ENCODE data around the gene DDTL.

DNA sequence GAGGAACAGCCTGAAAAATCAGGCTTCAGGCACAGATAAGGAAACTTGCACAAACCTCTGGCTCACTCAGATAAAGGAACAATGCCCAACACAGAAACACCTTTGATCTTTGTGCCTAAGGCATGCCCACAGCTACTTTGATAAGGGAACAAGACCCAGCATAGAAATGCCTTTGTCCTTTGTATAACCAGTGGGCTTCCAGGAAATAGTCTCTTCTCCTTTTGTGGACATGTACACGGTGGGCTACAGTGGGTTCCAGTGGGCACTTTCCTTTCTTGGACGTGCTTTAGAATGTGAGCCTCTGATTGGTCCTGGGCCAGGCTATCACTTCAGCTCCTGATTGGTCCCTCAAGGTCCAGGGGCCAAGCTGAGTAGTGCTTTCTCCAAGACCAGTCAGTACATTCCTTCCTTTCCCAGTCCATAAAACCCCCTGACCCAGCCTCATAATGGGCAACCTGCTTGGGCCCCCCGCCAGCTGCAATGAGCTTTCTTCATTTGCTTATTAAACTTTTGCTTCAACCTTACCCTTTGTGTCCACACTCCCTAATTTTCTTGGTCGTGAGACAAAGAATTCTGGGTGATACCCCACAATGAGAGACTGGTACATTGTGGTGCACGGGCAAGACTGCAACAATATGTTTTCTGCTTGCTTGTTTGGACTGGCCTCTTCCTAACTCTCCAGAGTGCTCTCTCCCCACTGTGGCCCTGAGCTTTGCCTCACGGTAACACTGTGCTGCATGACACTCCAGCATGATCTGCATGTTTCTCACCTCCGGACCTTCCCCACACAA, 42.7 kb downstream of the DDTL start:
- TF ChIP-seq, protein P1, sequence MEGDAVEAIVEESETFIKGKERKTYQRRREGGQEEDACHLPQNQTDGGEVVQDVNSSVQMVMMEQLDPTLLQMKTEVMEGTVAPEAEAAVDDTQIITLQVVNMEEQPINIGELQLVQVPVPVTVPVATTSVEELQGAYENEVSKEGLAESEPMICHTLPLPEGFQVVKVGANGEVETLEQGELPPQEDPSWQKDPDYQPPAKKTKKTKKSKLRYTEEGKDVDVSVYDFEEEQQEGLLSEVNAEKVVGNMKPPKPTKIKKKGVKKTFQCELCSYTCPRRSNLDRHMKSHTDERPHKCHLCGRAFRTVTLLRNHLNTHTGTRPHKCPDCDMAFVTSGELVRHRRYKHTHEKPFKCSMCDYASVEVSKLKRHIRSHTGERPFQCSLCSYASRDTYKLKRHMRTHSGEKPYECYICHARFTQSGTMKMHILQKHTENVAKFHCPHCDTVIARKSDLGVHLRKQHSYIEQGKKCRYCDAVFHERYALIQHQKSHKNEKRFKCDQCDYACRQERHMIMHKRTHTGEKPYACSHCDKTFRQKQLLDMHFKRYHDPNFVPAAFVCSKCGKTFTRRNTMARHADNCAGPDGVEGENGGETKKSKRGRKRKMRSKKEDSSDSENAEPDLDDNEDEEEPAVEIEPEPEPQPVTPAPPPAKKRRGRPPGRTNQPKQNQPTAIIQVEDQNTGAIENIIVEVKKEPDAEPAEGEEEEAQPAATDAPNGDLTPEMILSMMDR (conservative IDR thresholded peaks at IDR 0.05 in 1 of 2, IDR thresholded peaks at IDR 0.05 in 1 of 2; ENCODE audit: extremely low read depth in 1 of 2, insufficient read depth in 1 of 2, low read depth in 1 of 2, low read length in 2 of 2) = no peak
- TF ChIP-seq EZH2 (IDR thresholded peaks at IDR 0.05; ENCODE audit: borderline replicate concordance, low read length) = no peak

Measured in mammary epithelial cell (primary cell).